UCSD-AML1 (cell line): ENCODE measurements around the gene TGFBR3L.
A peak's percentile ranks its signal among the peaks of the same experiment; 100 is the strongest.

ENCODE experiments used
- DNase-seq: peaks from one replicate; lab custom pipeline; 2025; ENCODE audit not compliant: unreplicated experiment; lab: John Stamatoyannopoulos, UW

Gene TGFBR3L

DNA sequence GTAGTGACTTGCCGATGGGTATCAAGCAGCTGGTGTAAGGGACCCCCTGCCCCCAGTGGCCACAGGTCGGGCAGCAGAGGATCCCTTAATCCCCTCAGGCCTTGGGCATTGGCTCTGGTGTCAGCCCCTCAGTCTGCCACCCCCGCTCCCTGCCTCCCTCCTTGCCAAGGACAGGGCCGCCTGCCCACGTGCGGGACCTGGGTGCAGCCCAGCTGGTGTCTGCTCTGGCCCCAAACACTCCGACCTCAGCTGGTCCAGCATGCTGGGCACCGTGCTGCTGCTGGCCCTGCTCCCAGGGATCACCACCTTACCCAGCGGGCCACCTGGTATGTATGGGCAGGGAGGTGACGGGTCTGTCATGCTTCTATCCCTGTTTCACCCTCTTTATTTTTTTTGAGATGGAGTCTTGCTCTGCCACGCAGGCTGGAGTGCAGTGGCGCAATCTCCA, at the start of gene TGFBR3L:
Gene TGFBR3L (plus strand): TSS at position 233 of the 448 bp plus-strand sequence.
- no peak for DNase-seq

DNA sequence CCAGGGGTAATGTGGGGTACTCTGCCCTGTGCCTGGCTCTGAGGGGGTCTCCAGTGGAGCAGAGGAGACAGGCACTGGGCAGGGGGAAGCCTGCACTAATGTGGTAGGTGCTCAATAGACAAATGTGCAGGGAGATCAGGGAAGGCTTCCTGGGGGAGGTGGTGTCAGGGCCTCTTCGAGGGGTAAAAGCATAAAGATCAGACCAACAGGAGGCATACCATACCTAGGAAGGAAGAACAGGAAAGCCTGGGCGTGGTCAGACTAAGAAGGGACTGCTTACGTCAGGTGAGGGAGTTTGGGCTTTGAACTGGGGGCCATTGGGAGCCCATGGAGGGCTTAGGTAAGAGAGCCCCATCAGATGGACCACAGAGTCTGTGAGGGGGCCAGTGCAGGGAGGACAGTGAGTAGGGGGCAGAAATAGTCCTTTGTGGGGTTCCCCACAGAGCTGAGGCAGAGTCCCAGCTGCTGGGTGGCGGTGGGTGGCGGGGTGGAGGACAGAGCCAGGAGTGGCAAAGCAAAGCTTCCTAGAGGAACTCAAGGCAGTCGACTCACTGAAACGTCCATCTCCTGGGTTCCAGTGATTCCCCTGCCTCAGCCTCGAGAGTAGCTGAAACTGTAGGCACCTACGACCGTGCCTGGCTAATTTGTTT, 49.2 kb upstream of the TGFBR3L start:
- DNase-seq = no peak

DNA sequence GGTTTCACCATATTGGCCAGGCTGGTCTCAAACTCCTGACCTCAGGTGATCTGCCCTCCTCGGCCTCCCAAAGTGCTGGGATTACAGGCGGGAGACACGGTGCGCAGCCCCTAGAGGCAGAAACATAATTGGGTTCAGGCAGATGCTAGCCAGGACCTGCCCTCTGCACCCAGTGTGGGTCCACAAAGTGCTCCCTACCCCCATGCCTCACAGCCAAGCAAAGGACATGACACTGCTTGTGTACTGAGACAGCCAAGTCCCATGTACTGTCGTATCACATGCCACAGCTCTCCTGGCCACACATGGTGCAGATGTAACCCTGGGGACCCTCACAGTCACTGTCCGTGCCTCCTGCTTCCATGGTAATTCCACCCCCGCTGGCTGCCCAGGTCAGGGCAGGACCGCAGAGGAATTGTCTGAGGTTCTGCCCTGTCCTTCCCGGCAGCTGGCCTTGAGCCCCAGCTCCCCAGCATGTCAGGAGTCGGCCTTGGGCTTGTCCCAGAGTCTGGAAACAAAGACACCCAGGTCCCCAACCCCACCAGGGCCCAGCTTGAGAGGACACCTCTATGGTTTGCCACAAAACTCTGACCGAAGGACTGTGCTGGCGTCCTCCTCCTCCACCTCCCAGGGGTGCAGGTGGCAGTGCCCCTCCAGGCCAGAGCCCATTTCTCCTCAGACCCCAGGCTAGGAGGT, 48.1 kb upstream of the TGFBR3L start:
- DNase-seq = no peak

DNA sequence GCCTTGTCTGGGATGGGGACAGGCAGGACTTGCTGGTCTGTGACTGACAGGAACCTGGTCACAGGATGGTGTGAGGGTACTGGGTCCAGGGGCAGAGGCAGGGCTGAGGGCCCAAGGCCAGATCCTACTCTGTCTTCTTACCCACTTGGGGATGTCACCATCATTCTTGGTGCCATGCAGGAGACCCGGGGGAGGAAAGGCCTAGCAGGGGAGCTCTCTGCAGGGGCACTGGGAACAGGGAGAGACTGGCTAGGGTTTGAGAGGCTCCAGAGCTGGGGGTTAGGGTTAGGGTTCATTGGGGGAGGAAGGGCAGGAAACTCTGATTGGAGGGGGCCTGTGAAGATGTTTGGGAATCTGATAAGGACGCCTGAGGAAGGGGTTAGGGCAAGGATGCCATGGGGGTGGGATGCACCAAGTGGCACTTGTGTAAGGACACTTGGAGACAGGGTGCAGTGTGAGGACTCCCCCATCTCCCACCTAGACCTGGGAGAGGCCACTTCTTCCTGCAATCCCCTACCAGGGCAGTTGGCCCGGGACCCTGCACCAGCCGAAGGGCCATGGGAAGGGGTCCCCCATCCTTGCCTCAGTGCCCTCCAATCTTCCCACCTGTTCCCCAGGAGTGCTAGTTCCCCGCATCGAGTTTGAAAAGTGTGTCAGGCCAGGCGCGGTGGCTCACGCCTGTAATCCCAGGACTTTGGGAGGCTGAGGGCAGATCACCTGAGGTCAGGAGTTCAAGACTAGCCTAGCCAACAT, 47.4 kb upstream of the TGFBR3L start:
- DNase-seq = no peak

DNA sequence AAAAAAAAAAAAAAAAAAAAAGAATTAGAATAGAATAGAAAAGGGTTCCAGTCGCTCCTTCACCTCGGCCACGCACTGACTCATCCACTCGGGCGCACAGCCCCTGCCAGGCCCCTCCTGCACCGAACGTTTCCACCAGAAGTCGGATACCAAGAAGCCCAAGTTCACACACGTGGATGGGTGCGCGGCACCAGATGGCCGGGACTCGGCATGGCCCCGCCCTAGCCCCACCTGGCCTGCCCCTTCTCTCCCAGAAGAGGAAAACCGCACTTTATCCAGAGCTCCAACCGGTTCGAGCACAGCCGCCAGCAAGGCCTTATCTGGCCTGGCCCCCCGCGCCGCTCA, 46.3 kb upstream of the TGFBR3L start:
- DNase-seq = no peak

DNA sequence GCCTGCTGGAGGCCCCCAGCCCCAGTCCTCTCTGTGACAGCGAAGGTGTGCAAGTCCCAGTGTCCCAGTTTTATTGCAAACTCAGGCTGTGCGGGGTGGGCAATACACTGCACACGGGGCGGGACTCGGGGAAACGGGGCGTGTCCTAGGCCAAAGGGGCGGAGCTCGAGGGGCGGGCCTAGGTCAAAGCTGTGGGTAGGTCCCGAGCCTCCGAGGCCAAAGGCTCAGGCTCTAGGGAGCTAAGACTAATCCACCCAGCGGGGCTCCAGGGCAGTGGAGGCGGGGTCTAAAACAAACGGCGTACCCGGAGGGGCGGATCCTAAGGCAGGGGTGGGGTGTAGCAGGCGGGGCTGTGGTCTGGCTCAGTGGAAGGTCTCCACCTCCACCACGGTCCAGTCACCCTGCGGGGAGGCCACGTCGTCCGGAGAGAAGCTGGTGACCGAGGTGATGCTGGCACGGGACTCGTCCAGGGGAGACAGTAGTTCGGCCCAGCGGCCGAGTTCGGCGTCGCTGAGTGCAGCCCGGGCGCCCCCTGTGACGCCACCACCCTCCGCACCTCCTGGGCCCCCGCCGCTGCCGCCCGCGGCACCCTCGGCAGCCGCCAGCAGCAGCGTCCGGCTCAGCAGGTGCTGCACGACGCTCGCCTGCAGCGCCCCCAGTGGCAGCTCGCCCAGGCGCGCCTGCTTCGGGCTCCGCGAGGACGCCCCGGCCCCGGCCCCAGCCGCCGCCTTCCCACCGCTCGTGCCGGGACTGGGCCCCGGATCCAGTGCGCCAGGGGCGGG, 45.8 kb upstream of the TGFBR3L start:
- DNase-seq = peak; percentile 89

DNA sequence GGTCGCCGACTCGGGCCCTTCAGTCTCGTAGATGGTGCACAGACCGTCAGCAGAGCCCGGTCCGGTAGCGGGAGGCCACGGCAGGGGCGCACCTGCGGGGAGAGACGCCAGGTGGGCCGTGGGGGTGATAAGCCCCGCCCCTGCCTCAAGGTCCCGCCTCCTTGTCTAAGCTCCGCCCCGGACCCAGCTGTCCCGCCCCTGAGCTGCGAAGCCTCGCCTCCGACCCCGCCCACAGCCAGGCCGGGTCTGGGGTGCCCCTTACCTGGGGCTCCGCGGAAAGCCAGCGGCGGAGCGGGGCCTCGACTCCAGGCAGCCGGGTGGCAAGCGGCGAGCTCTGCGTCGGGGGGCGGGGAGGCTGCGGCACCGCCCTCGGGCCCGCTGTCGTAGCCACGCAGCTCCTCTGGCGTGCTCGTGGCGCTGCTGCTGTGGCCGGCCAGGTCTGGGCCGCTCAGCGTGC, 45.1 kb upstream of the TGFBR3L start:
- DNase-seq = peak; percentile 84

DNA sequence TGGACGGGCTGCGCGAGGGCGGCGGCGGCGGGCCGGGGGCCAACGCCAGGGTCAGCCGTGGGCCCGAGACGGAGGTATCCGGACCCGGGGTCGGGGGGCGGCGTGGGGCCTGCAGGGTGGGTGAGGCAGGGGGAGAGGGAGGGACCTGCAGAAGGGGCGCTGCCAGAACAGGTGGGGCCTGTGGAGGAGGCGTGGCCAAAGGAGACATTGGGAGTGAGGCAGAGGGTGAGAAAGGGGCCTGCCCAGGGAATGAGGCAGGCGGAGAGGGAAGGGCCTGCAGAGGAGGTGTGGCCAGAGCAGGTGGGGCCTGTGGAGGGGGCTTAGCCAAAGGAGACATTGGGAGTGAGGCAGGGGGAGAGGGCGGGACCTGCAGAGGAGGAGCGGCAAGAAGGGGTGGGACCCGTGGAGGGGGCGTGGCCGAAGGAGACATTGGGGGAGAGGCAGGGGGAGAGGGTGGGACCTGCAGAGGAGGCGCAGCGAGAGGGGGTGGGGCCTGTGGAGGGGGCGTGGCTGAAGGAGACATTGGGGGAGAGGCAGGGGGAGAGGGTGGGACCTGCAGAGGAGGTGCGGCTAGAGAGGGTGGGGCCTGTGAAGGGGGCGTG, 44.6 kb upstream of the TGFBR3L start:
- DNase-seq = peak; percentile 91

DNA sequence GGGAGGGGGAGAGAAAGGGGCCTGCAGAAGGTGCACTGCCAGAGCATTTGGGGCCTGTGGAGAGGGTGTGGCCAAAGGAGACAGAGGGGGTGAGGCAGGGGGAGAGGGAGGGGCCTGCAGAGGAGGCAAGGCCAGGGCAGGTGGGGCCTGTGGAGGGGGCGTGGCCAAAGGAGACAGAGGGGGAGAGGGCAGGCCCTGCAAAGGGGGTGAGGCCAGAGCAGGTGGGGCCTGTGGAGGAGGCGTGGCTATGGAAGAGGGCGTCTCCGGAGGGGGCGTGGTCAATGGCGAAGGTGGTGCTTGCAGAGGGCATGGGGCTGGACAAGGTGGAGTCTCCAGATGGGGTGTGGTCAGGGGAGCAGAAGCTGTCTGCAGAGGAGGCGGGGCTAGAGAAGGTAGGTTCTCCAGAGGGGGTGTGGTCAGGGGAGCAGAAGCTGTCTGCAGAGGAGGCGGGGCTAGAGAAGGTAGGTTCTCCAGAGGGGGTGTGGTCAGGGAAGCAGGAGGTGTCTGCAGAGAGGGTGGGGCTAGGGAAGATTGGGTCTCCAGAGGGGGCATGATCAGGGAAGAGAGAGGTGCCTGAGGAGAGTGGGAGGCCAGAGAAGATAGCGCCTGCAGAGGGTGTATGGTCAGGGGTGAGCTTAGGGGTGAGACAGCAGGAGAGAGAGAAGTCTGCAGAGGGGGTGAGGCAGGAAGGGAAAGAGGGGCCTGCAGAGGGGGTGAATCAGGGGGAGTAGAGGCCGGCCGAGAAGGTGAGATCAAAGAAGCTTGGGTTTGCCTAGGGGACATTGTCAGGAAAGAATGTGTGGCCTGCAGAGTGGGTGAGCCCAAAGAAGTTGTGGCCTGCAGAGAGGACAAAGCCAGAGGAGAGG, 43.8 kb upstream of the TGFBR3L start:
- peak; percentile 92 for DNase-seq

DNA sequence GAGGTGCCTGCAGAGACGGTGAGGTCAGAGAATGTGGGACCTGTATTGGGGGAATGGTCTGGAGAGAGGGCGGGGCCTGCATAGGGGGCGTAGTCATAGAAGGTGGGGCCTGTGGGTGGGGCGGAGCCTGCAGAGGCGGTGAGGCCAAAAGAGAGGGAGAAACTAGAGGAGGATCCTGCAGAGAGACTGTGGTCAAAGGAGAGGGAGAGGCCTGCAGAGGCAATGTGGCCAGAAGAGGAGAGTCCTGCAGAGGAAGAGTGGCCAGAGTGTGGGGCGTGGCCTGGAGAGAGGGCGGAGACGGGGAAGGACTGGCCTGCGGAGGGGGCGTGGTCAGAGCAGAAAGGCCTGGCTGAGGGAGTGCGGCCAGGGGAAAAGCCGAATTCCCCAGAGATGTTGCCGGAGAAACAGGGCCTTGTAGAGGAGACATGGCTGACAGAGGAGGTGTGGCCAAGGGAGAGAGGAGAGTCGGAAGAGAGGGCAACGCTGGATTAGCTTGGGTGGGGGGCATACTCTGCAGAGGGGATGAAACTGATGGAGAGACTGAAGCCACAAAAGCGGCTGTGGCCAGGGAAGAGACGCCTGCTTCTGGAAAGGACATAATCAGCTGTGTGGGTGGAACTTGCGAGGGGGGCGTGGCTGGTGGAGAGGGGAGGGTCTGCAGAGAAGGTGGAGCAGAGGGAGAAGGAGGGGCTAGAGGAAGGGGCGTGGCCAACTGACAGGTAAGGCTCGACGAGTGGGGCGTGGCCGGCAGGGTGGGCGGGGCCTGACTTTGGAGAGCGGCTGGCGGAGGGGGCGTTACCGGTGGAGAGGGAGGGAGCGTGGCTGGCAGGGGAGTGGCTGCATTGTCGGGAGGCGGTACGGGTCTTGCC, 43.0 kb upstream of the TGFBR3L start:
- DNase-seq = peak; percentile 97

DNA sequence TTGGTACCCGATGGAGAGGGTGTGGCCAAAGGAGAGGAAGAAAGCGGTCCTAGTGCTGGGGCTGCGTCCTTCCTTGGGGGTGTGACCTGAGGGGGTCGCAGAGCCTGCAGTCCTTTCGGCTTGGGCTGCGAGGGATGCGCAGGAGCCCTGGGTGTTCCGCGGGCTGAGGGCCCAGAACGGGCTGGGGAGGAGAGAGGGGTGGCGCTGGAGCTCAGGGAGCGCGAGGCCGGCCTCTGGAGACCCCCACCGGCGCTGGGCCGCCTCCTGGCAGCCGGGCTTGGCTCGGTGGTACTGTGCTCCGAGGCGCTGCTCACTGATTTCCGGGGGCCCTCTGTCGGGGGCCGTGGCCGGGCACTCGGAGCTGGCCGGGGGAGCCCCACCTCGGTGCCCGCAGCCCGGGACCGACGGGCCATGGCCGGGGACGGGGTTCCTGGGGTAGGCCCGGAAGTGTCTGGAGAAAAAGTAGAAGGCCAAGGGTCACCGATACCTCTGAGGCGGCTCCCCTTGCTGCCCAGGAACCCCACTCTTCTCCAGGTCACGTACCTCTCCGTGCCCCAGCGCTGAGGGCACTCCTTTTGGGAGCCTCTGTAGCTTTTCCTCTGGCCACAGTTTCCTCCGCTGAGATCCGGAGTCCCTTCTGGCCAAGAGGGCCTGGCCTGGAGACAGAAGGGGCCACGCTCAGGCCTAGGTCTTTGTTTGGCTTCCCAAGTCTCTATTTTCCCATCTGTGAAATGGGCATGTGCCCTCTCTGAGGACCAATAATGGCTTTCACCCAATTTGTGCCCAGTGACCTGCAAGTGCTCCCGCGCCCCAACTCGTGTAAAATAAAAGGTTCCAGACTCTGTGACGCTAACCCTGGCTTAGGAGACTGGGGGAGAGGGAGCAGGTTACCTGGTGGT, 42.1 kb upstream of the TGFBR3L start:
- no peak for DNase-seq

DNA sequence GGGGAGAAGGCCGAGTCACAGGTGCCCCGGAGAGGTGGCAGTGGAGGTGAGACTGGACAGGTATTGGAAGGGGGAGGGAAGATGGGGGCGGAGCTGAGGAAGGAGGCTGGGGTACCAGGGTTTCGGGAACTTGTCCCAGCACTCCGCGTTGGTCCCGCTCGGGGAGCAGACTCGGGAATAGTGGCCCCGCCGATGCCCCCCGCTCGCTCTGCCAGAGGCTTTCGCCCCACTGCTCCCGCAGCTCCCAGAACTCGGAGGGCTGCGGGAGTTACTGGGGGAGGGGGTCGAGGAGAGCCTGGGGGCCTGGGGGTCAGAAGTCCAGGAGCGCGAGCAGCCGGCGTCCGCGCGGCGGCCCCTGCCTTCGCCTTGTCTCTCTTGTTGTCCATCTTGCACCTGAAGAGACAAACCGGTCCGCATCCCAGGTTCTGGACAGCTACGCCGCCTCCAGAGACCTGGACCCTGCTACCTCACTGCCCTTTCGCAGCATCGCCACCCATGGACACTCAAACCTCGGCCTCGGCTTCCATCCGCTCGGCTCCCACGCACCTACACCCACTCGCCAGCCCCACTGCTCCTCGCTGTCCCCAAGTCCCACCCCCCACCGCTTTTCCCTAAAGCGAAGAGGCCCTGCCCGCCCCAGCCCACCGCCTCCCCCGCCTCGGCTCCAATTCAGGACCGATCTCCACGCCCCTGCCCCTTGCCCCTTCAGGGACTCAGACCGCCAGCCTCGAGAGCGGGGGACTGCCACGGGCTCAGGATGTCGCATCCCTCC, 41.1 kb upstream of the TGFBR3L start:
- DNase-seq = no peak

DNA sequence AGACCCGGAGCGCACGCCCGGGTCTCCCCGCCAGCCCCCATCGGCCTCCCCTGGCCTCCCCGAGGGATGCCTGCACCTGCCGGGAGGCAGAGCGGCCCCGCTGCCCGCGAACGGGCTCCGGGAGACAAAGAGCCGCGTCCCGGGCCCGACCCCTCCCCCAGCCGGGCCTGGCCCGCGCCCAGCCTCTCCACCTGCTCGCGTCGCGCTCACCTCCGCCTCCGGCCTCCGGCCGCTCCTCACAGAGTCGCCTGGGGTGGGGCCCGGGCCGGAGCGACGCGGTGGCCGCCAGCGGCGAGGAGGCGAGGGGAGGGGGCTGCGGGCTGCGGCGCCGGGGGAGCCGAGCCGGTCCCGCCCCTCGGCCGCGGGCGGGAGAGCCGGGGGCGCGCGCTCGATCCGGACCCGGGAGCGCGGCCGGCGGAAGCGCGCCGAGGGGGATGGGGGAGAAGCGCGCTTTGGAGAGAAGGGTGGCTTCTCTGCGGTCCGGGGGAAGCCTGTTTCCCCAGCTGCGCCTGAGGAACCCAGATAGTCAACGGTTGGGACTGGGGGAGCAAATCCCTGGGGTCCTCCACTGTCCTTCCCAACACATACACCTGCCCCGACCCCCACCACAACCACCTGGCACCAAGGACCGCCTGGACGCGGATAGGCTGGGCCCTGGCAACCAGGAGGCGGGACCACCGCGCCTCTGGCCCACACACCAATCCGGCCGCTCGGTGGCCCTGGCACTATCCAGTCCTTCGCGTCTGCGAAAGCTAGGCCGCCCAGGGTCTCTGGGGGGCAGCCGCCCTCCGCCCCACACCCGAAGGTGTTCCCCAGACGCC, 40.3 kb upstream of the TGFBR3L start, which contains the start of gene PRR36:
Gene PRR36 (minus strand): TSS at position 315 of the 821 bp plus-strand sequence. CDS start 701 bp downstream, outside the sequence.
- DNase-seq = peak; percentile 71

DNA sequence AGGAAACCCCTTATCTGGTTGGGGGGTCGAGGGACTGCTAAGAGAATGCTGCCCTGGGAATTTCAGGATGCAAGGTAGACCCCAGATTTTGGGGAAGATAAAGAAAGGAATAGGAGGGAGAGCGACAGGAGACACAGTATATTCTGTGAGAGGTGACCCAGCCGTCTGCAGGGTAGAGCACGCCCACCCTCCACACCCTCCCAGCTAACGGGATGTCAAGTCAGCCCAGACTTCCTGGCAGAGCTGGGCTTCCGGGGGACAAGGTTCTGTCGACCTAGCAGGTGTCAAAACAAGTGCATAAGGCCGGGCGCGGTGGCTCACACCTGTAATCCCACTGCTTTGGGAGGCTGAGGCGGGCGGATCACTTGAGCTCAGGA, 39.7 kb upstream of the TGFBR3L start:
- peak; percentile 35 for DNase-seq

DNA sequence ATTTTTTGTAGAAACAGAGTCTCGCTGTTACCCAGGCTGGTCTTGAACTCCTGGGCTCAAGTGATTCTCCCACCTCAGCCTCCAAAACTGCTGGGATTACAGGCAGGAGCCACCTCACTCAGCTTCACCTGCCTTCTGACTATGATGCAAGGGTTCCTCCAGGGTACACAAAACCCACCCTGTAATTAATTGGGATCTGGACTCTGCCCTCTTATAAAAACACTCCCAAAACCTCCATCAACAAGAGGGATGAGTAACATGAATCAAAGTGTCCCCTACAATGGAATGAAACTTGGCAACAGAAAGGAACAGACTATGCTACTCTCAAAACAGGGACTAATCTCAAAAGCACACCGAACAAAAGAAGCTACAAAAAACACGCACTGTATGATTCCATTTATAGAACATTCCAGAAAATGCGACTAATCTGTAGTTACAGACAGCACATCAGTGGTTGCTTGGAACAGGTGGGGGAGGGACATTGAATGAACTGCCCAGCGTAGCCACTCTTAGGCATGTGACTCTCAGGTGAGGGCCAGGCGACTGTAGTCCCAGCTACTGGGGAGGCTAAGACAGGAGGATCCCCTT, 37.3 kb upstream of the TGFBR3L start:
- no peak for DNase-seq
